GM10847 (cell line): Measurements from ENCODE around the gene HYAL4.

Experiments used
- POLR2A ChIP-seq: IDR thresholded peaks from 2 replicates; pipeline ENCODE4 v1.6.1; 2011; ENCODE audit not compliant: insufficient read length; ENCODE audit errors: extremely low read depth

Gene HYAL4

GRCh38 chr7:123879628-123880027 is 34.7 kb downstream of the HYAL4 start:
- TF ChIP-seq POLR2A, result no peak

GRCh38 chr7:123881300-123881699 is 36.3 kb downstream of the HYAL4 start:
- no peak for TF ChIP-seq POLR2A

GRCh38 chr7:123883154-123883553 is 38.2 kb downstream of the HYAL4 start:
- no peak for TF ChIP-seq POLR2A

- TF ChIP-seq POLR2A, result no peak
Measured at GRCh38 chr7:123888192-123888591, 43.2 kb downstream of the HYAL4 start.

GRCh38 chr7:123901101-123901500 is 56.1 kb downstream of the HYAL4 start:
- no peak for TF ChIP-seq POLR2A

GRCh38 chr7:123905714-123906113 is 60.7 kb downstream of the HYAL4 start:
- TF ChIP-seq POLR2A, result no peak

- no peak for TF ChIP-seq POLR2A
Measured at GRCh38 chr7:123916240-123916724, 71.3 kb downstream of the HYAL4 start.

- TF ChIP-seq POLR2A, result no peak
Measured at GRCh38 chr7:123917878-123918277, 72.9 kb downstream of the HYAL4 start.

GRCh38 chr7:123918309-123918708 is 73.3 kb downstream of the HYAL4 start:
- TF ChIP-seq POLR2A, result no peak

GRCh38 chr7:123923599-123923998 is 78.6 kb downstream of the HYAL4 start:
- no peak for TF ChIP-seq POLR2A

GRCh38 chr7:123924941-123925340 is 80.0 kb downstream of the HYAL4 start, which contains the start of gene SPAM1:
Gene SPAM1 (plus strand): TSS chr7:123925241. CDS start chr7:123953571, 28,330 bp downstream.
- no peak for TF ChIP-seq POLR2A
